HepG2 (cell line): ENCODE results near the gene ZNF121. TPM values are rescaled to one million over a fixed set of nuclear protein-coding genes. Genes with fewer than 3 reads are reported as not detected.

ENCODE experiments used
- AFF4 ChIP-seq: sonication (generic); formaldehyde crosslinking; IDR thresholded peaks from 2 replicates; pipeline ENCODE4 v1.4.0; 2020; ENCODE audit warnings: missing genetic modification reagents
- CHCHD3 ChIP-seq: sonication (generic); formaldehyde crosslinking; IDR thresholded peaks from 2 replicates; pipeline ENCODE4 v1.8.0; 2022; ENCODE audit warnings: mild to moderate bottlenecking, missing genetic modification reagents, moderate library complexity
- CREB1 ChIP-seq, 2 experiments: fragments of 450-650 bp in 1 of 2; IDR thresholded peaks; 2 replicates each; pipeline ENCODE4 v1.6.1; 2016 to 2017; ENCODE audit warnings: control low read depth in 1 of 2, mild to moderate bottlenecking in 1 of 2, missing compliant biosample characterization in 1 of 2, missing genetic modification characterization in 1 of 2
- CSRNP2 ChIP-seq: sonication (generic); formaldehyde crosslinking; conservative IDR thresholded peaks from 2 replicates; pipeline ENCODE4 v1.8.0; 2022; ENCODE audit warnings: low read depth, missing genetic modification reagents
- DPF2 ChIP-seq: sonication (generic); formaldehyde crosslinking; IDR thresholded peaks from 2 replicates; pipeline ENCODE4 v1.4.0; 2020; ENCODE audit warnings: mild to moderate bottlenecking, low read depth, missing genetic modification reagents, borderline replicate concordance
- HOXA3 ChIP-seq: sonication (generic); formaldehyde crosslinking; IDR thresholded peaks from 2 replicates; pipeline ENCODE4 v1.5.0; 2020; ENCODE audit warnings: missing genetic modification reagents
- IRF2 ChIP-seq: IDR thresholded peaks from 2 replicates; pipeline ENCODE4 v1.6.1; 2018; ENCODE audit warnings: missing genetic modification reagents, missing compliant biosample characterization
- MAFF ChIP-seq: IDR thresholded peaks from 2 replicates; pipeline ENCODE4 v1.6.1; 2011; ENCODE audit warnings: low read depth, low read length, improper control_type of control experiment
- MED1 ChIP-seq: sonication (generic); formaldehyde crosslinking; IDR thresholded peaks from 2 replicates; pipeline ENCODE4 v1.4.0; 2020; ENCODE audit warnings: missing genetic modification reagents
- MIXL1 ChIP-seq: IDR thresholded peaks from 2 replicates; pipeline ENCODE4 v1.6.1; 2016
- MXD1 ChIP-seq: sonication (generic); formaldehyde crosslinking; IDR thresholded peaks from 2 replicates; pipeline ENCODE4 v1.4.0; 2020; ENCODE audit warnings: mild to moderate bottlenecking, missing genetic modification reagents
- NCOA5 ChIP-seq: sonication (generic); formaldehyde crosslinking; IDR thresholded peaks from 2 replicates; pipeline ENCODE4 v1.4.0; 2020; ENCODE audit warnings: missing genetic modification reagents
- PHF20 ChIP-seq: sonication (generic); formaldehyde crosslinking; IDR thresholded peaks from 2 replicates; pipeline ENCODE4 v1.5.0; 2020; ENCODE audit warnings: mild to moderate bottlenecking, missing genetic modification reagents
- RBFOX2 ChIP-seq: fragments of 200-400 bp; formaldehyde crosslinking; IDR thresholded peaks from 2 replicates; pipeline ENCODE4 v1.6.1; 2017; ENCODE audit warnings: low read depth, mild to moderate bottlenecking, low read length
- SRSF1 ChIP-seq: fragments of 200-400 bp; formaldehyde crosslinking; optimal IDR thresholded peaks from 2 replicates; pipeline ENCODE3; 2017; ENCODE audit warnings: mild to moderate bottlenecking, low read depth, low read length, moderate library complexity
- STAT5B ChIP-seq: sonication (generic); formaldehyde crosslinking; IDR thresholded peaks from 2 replicates; pipeline ENCODE4 v1.4.0; 2020; ENCODE audit warnings: missing genetic modification reagents
- TAF1 ChIP-seq: sonication (generic); formaldehyde crosslinking; IDR thresholded peaks from 2 replicates; pipeline ENCODE4 v1.4.0; 2020; ENCODE audit warnings: missing genetic modification reagents
- TEAD3 ChIP-seq: optimal IDR thresholded peaks from 2 replicates; pipeline ENCODE3; 2016; ENCODE audit warnings: borderline replicate concordance
- THAP7 ChIP-seq: sonication (generic); formaldehyde crosslinking; IDR thresholded peaks from 2 replicates; pipeline ENCODE4 v1.8.1; 2023; ENCODE audit warnings: mild to moderate bottlenecking, missing genetic modification reagents
- ZBTB2 ChIP-seq: sonication (generic); formaldehyde crosslinking; IDR thresholded peaks from 2 replicates; pipeline ENCODE4 v1.8.0; 2022; ENCODE audit warnings: low read depth, missing genetic modification reagents
- ZFAT ChIP-seq: sonication (generic); formaldehyde crosslinking; conservative IDR thresholded peaks from 2 replicates; pipeline ENCODE4 v1.8.1; 2023; ENCODE audit warnings: missing genetic modification reagents, inconsistent platforms
- ZNF543 ChIP-seq: sonication (generic); formaldehyde crosslinking; IDR thresholded peaks from 2 replicates; pipeline ENCODE4 v1.4.0; 2020; ENCODE audit warnings: mild to moderate bottlenecking, missing genetic modification reagents
- polyA plus RNA-seq, 8 experiments: library from polyadenylated mRNA; depleted of rRNA in 3 of 8; stranded (reverse) in 7 of 8; unstranded in 1 of 8; fragments of >200 nt; fragmentation: Illumina TruSeq in 4 of 8; extraction: Trizol in 4 of 8; gene quantifications; 2 replicates each; pipeline versions ENCODE4 v1.2.1 to v1.2.3, GENCODE V29; 2011 to 2016; ENCODE audit warnings: low read depth in 4 of 8, missing spikeins in 1 of 8, mixed read lengths in 1 of 8; ENCODE audit not compliant: insufficient read depth in 1 of 8
- total RNA-seq, 5 experiments: library from RNA; depleted of rRNA; stranded (reverse); fragments of >200 nt; fragmentation: Illumina TruSeq; extraction: Trizol; gene quantifications; 2 replicates each; pipeline ENCODE4 v1.2.3, GENCODE V29; 2016; ENCODE audit warnings: low read depth in 1 of 5

The ZNF121 gene
- total and polyA plus RNA-seq, 2 of the 13 experiments (the other 11 are each of a cell fraction or from before 2014, with no cell fraction given) = 7.8 to 56.3 TPM

- no peak; the same call in 1 of the 2 replicates for TF ChIP-seq CHCHD3 (CRISPR knock-in tag)
- no peak for TF ChIP-seq MAFF
- TF ChIP-seq HOXA3 (CRISPR knock-in tag) = peak; percentile 90
- peak; percentile 98 for TF ChIP-seq CREB1 (IDR thresholded peaks at IDR 0.05)
- TF ChIP-seq CREB1 (CRISPR knock-in tag; IDR thresholded peaks at IDR 0.05) = peak; percentile 98
- peak; percentile 43 for TF ChIP-seq MED1 (CRISPR knock-in tag)
- TF ChIP-seq TAF1 = peak; percentile 86
- TF ChIP-seq AFF4 = no peak
- no peak for TF ChIP-seq STAT5B (CRISPR knock-in tag)
- no peak for TF ChIP-seq NCOA5
- no peak for TF ChIP-seq ZFAT
- no peak for TF ChIP-seq DPF2 (CRISPR knock-in tag)
- TF ChIP-seq MIXL1 (CRISPR knock-in tag) = no peak; the same call in 1 of the 2 replicates
- peak; percentile 44; the same call in 1 of the 2 replicates for TF ChIP-seq MXD1 (CRISPR knock-in tag)
- no peak for TF ChIP-seq ZNF543 (CRISPR knock-in tag)
- no peak for TF ChIP-seq ZBTB2 (CRISPR knock-in tag)
- TF ChIP-seq PHF20 = peak; percentile 93
- TF ChIP-seq RBFOX2 = peak; percentile 45; the same call in 1 of the 2 replicates
- no peak for TF ChIP-seq TEAD3 (CRISPR knock-in tag)
- TF ChIP-seq CSRNP2 (CRISPR knock-in tag) = no peak
- TF ChIP-seq SRSF1 = no peak
- peak; percentile 6; the same call in 1 of the 2 replicates for TF ChIP-seq IRF2 (CRISPR knock-in tag)
- TF ChIP-seq THAP7 (CRISPR knock-in tag) = no peak
Observed at GRCh38 chr19:9621156-9622037, 37.1 kb upstream of the ZNF121 start, which contains the start of gene ZNF561 (continued).
